DOHH2 (cell line): ENCODE results near the gene ABCG1.

Experiments used
- H3F3A ChIP-seq: fragments of 200-600 bp; sonication (generic), shearing (Covaris generic); 2 replicates; pipeline ENCODE4 v1.6.0; 2016; ENCODE audit warnings: antibody characterized with exemption, mild to moderate bottlenecking; ENCODE audit not compliant: control insufficient read depth, insufficient read depth
- H3K27ac ChIP-seq: fragments of 200-600 bp; sonication (generic); 2 replicates; pipeline ENCODE4 v1.5.1; 2014; ENCODE audit warnings: low read depth, mild to moderate bottlenecking, low read length, moderate library complexity
- H3K27me3 ChIP-seq: fragments of 200-600 bp; sonication (generic); 2 replicates; pipeline ENCODE4 v1.6.1; 2014; ENCODE audit warnings: mild to moderate bottlenecking, low read length, mixed read lengths; ENCODE audit not compliant: control insufficient read depth
- H3K36me3 ChIP-seq: fragments of 200-600 bp; sonication (generic); 2 replicates; pipeline ENCODE4 v1.6.1; 2014; ENCODE audit warnings: mild to moderate bottlenecking, low read length, moderate library complexity, mixed read lengths; ENCODE audit not compliant: control insufficient read depth
- H3K4me1 ChIP-seq: fragments of 200-600 bp; sonication (generic); 2 replicates; pipeline ENCODE4 v1.6.1; 2014; ENCODE audit warnings: mild to moderate bottlenecking, low read length, mixed read lengths; ENCODE audit not compliant: control insufficient read depth
- H3K4me2 ChIP-seq: fragments of 200-600 bp; sonication (generic); 2 replicates; pipeline ENCODE4 v1.6.0; 2014; ENCODE audit warnings: mild to moderate bottlenecking, low read length, moderate library complexity
- H3K4me3 ChIP-seq: fragments of 200-600 bp; sonication (generic); 2 replicates; pipeline ENCODE4 v1.5.1; 2014; ENCODE audit warnings: mild to moderate bottlenecking, low read length, mixed read lengths
- H3K79me2 ChIP-seq: fragments of 200-600 bp; sonication (generic); 2 replicates; pipeline ENCODE4 v1.6.1; 2014; ENCODE audit warnings: mild to moderate bottlenecking, low read length, mixed read lengths; ENCODE audit not compliant: control insufficient read depth
- H3K9me2 ChIP-seq: fragments of 200-600 bp; sonication (generic); replicated peaks from 2 replicates; pipeline ENCODE4 v1.6.1; 2014; ENCODE audit warnings: mild to moderate bottlenecking, low read length, mixed read lengths; ENCODE audit not compliant: control insufficient read depth
- H3K9me3 ChIP-seq: fragments of 200-600 bp; sonication (generic); 2 replicates; pipeline ENCODE4 v1.6.1; 2014; ENCODE audit warnings: antibody characterized with exemption, low read length, mixed read lengths; ENCODE audit not compliant: control insufficient read depth, insufficient read depth
- H4K20me1 ChIP-seq: fragments of 200-600 bp; sonication (generic); 2 replicates; pipeline ENCODE4 v1.6.0; 2014; ENCODE audit warnings: low read depth, mild to moderate bottlenecking, antibody characterized with exemption, low read length, moderate library complexity; ENCODE audit not compliant: control insufficient read depth, insufficient read depth
- CTCF ChIP-seq: fragments of 200-600 bp; sonication (generic); IDR thresholded peaks from one replicate; pipeline ENCODE4 v1.5.1; 2014; ENCODE audit warnings: antibody characterized with exemption, mild to moderate bottlenecking, low read depth, low read length; ENCODE audit not compliant: poor library complexity, severe bottlenecking
- EZH2phosphoT487 ChIP-seq: fragments of 200-600 bp; sonication (generic); IDR thresholded peaks from 2 replicates; pipeline ENCODE4 v1.6.1; 2017; ENCODE audit warnings: borderline replicate concordance, mild to moderate bottlenecking, antibody characterized with exemption, low read length, moderate library complexity, mixed read lengths

ABCG1 gene

GRCh38 chr21:42218836-42219605 is at the start of gene ABCG1:
Gene ABCG1, plus strand, starts transcription at chr21:42219140. Its CDS starts 123 bp downstream, at chr21:42219263.
- H3K79me2 ChIP-seq = no peaks in the 10 kb centered on the region
- peaks cover 7% of the 10 kb centered on the region; the same call in 1 of the 2 replicates for H3K9me3 ChIP-seq
- H3F3A ChIP-seq = peaks cover 3% of the 10 kb centered on the region; the same call in 1 of the 2 replicates
- TF ChIP-seq EZH2phosphoT487 (no peak), CTCF (no peak)
- peaks cover 43% of the 10 kb centered on the region for H3K4me1 ChIP-seq
- H3K4me2 ChIP-seq = peak within 1 kb of the TSS; percentile 91
- peaks cover 32% of the 10 kb centered on the region for H3K27me3 ChIP-seq
- no peaks in the 10 kb centered on the region for H3K9me2 ChIP-seq
- H4K20me1 ChIP-seq = no peaks in the 10 kb centered on the region
- peak within 1 kb of the TSS; percentile 73 for H3K4me3 ChIP-seq
- no peaks in the 10 kb centered on the region for H3K36me3 ChIP-seq
- peak within 1 kb of the TSS; percentile 24; the same call in 1 of the 2 replicates for H3K27ac ChIP-seq

- Histone ChIP-seq H3K27me3 (no peaks in the 10 kb centered on the region), H3K9me3 (peaks cover 4% of the 10 kb centered on the region; the same call in 1 of the 2 replicates), H3K36me3 (no peaks in the 10 kb centered on the region), H4K20me1 (no peaks in the 10 kb centered on the region), H3K9me2 (no peaks in the 10 kb centered on the region), H3K4me1 (peaks cover 26% of the 10 kb centered on the region), H3K4me2 (no peak overlapping the region), H3F3A (no peaks in the 10 kb centered on the region), H3K79me2 (no peaks in the 10 kb centered on the region), H3K27ac (no peak overlapping the region), H3K4me3 (no peak overlapping the region)
- no peak for TF ChIP-seq CTCF
- no peak for TF ChIP-seq EZH2phosphoT487
These were observed 49.2 kb upstream of the ABCG1 start for GRCh38 chr21:42169758-42170157.

GRCh38 chr21:42171091-42172053 is 47.6 kb upstream of the ABCG1 start:
- TF ChIP-seq CTCF (no peak), EZH2phosphoT487 (no peak)
- no peaks in the 10 kb centered on the region for H3F3A ChIP-seq
- no peaks in the 10 kb centered on the region for H3K79me2 ChIP-seq
- H3K9me3 ChIP-seq = peaks cover 4% of the 10 kb centered on the region; the same call in 1 of the 2 replicates
- H3K9me2 ChIP-seq = no peaks in the 10 kb centered on the region
- no peak overlapping the region for H3K27ac ChIP-seq
- H3K27me3 ChIP-seq = peaks cover 3% of the 10 kb centered on the region; the same call in 1 of the 2 replicates
- peak overlapping the region; percentile 20; the same call in 1 of the 2 replicates for H3K4me3 ChIP-seq
- H3K4me1 ChIP-seq = peaks cover 26% of the 10 kb centered on the region
- H4K20me1 ChIP-seq = no peaks in the 10 kb centered on the region
- H3K36me3 ChIP-seq = no peaks in the 10 kb centered on the region
- H3K4me2 ChIP-seq = peak overlapping the region; percentile 51
